HEK293T (cell line): Measurements from ENCODE around the gene MROH8.

Experiments used
- ELF4 ChIP-seq: fragments of 450-650 bp; IDR thresholded peaks from 2 replicates; pipeline ENCODE4 v1.6.1; 2017; ENCODE audit warnings: antibody characterized with exemption
- FOXK2 ChIP-seq: fragments of 450-650 bp; IDR thresholded peaks from 2 replicates; pipeline ENCODE4 v1.6.1; 2016; ENCODE audit warnings: mild to moderate bottlenecking
- HDGF ChIP-seq: fragments of 450-650 bp; IDR thresholded peaks from 2 replicates; pipeline ENCODE4 v1.6.1; 2017; ENCODE audit warnings: antibody characterized with exemption, borderline replicate concordance
- NFRKB ChIP-seq: fragments of 450-650 bp; IDR thresholded peaks from 2 replicates; pipeline ENCODE4 v1.6.1; 2016; ENCODE audit warnings: mild to moderate bottlenecking, moderate library complexity
- SP1 ChIP-seq: fragments of 450-650 bp; IDR thresholded peaks from 2 replicates; pipeline ENCODE4 v1.6.1; 2017
- SUZ12 ChIP-seq: fragments of 450-650 bp; IDR thresholded peaks from 2 replicates; pipeline ENCODE4 v1.6.1; 2016; ENCODE audit warnings: mild to moderate bottlenecking
- TARDBP ChIP-seq: fragments of 450-650 bp; IDR thresholded peaks from 2 replicates; pipeline ENCODE4 v1.6.1; 2016

GRCh38 chr20:37077009-37077408 is 102.3 kb downstream of the MROH8 start:
- TF ChIP-seq SUZ12 = no peak
- TF ChIP-seq HDGF = no peak
- TF ChIP-seq NFRKB = no peak
- no peak for TF ChIP-seq TARDBP
- TF ChIP-seq ELF4 = no peak
- no peak for TF ChIP-seq FOXK2
- no peak for TF ChIP-seq SP1
